HG03520 (cell line): ENCODE data around the gene SHROOM2.
"Not testable (repeated sequence)": the region's sequence is repeated elsewhere in the genome, so short reads cannot be mapped to it uniquely, and the experiment has no call there.

Source experiments
- ATAC-seq: cut with Tn5 transposase; IDR thresholded peaks from one replicate; pipeline ENCODE4 v1.9.1; 2021; ENCODE audit warnings: mild to moderate bottlenecking, moderate library complexity; ENCODE audit not compliant: unreplicated experiment

Gene SHROOM2, protein sequence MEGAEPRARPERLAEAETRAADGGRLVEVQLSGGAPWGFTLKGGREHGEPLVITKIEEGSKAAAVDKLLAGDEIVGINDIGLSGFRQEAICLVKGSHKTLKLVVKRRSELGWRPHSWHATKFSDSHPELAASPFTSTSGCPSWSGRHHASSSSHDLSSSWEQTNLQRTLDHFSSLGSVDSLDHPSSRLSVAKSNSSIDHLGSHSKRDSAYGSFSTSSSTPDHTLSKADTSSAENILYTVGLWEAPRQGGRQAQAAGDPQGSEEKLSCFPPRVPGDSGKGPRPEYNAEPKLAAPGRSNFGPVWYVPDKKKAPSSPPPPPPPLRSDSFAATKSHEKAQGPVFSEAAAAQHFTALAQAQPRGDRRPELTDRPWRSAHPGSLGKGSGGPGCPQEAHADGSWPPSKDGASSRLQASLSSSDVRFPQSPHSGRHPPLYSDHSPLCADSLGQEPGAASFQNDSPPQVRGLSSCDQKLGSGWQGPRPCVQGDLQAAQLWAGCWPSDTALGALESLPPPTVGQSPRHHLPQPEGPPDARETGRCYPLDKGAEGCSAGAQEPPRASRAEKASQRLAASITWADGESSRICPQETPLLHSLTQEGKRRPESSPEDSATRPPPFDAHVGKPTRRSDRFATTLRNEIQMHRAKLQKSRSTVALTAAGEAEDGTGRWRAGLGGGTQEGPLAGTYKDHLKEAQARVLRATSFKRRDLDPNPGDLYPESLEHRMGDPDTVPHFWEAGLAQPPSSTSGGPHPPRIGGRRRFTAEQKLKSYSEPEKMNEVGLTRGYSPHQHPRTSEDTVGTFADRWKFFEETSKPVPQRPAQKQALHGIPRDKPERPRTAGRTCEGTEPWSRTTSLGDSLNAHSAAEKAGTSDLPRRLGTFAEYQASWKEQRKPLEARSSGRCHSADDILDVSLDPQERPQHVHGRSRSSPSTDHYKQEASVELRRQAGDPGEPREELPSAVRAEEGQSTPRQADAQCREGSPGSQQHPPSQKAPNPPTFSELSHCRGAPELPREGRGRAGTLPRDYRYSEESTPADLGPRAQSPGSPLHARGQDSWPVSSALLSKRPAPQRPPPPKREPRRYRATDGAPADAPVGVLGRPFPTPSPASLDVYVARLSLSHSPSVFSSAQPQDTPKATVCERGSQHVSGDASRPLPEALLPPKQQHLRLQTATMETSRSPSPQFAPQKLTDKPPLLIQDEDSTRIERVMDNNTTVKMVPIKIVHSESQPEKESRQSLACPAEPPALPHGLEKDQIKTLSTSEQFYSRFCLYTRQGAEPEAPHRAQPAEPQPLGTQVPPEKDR (N-terminal part only)

DNA sequence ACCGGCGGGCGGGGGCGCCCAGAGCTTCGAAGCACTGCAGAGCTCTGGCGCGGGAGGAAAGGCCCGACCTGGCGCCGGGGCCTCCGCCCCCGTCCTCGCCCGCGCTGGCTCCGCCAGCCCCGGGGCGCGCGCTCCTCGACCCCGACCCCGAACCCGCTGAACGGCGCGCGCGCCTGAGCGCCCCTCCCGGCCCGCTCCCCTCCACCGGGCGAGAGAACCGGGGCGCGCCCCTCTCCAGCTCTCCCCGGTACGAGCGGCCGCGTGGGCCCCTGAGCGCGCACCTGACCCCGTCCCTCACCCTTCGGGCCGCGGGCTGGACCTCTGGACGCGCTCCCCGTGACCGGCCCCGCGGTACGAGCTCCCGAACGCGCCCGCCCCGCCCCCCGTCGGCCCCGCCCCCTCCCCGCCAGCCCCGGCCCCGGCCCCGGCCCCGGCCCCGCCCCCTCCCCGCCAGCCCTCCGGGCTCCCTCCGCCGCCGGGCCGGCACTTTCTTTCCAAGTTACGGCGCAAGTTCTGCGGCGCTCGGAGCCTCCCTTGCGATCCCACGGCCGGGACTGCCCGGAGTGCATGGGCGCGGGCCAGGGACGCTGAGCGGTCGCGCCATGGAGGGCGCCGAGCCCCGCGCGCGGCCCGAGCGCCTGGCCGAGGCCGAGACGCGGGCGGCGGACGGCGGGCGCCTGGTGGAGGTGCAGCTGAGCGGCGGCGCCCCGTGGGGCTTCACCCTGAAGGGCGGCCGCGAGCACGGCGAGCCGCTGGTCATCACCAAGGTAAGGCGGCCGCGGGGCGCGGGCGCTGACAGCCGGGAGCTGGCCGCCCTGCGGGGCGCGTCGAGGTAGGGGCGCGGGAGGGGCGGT, at the start of gene SHROOM2:
SHROOM2 (plus strand) TSS at position 486 of the 854 bp plus-strand sequence; CDS start at position 603, 117 bp downstream.
- ATAC-seq = no peak

DNA sequence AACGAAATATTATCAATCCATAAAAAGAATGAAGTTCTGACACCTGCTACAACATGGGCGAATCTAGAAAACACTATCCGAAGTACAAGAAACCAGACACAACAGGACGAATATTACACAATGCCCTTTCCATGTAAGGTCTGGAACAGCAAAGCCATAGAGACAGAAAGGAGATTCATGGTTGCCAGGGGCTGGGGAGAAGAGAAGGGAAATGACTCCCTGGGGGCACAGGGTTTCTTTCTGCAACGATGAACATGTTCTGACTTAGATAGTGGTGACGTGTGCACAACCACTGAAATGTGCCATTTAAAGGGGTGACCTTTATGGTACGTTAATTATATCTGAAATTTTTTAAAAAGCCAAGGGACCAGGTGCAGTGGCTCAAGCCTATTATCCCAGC, 48.9 kb upstream of the SHROOM2 start:
- ATAC-seq = no peak

DNA sequence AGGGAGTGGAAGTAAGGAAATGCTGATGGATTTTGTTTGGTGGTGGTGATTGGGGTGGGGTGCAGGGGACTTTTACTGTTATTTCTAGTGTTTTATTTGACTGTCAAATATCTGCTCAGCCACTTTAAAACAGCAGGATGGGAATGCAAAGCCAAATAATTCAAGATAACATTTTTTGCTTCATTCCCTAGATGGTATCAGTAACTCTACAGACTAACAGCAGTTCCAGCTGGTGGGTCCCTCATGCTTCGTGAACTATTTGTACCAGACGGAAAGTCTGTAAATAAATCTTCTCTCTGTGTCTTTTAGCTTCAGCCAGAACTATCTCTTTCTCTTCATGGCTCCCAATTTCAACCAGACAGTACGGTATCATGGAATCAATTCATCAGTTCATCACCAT, 48.1 kb upstream of the SHROOM2 start:
- ATAC-seq = no peak

DNA sequence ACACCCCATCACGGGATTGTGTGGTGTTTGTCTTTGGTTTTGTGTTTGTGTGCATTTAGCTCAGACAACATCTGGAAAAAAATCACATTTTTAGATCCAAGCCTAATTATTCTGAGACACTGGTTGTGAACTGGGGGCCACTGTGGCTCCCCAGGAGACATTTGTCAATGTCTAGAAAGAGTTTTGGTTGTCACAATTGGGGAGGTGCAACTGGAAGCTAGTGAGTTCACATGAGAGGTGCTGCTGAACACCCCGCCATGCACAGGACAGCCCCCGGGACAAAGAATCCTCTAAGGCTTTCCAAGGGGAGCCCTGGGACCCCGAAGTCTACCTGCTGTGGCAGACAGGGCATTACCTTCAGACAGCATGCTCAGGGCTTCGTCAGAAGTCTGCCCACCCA, 47.1 kb upstream of the SHROOM2 start:
- ATAC-seq = no peak

DNA sequence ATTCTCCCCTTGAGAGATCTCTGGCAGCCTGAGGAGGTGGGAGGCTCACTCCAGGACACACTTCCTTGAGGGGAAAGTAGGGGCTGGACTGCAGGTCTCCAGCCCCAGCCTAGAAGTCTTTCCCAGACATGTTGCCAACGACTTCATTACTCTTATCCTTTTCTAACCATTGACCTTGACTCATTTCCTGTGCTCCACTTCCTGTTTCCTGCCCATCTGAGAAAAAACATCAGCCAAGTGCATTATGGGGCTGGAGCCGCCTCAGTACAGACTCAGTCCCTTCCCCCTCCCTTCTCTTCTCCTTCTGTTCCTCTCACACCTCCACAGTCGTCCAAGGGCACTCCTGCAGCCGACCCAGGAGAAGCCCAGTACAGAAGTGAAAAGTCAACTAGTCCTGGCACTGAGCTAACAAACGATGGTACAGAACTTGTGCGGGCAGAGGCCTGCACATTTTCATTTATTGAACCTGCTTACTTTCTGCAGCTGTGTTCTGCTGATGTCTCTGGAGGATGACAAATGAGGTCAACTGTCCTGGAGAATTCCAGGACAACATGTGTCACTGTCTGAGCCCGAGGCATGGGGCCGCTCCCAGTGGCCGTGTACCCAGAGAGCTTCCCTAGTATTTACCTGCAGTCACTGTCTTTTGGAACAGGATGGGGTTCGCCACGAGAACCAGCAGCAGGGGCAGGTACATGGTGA, 40.7 kb upstream of the SHROOM2 start:
- no peak for ATAC-seq

DNA sequence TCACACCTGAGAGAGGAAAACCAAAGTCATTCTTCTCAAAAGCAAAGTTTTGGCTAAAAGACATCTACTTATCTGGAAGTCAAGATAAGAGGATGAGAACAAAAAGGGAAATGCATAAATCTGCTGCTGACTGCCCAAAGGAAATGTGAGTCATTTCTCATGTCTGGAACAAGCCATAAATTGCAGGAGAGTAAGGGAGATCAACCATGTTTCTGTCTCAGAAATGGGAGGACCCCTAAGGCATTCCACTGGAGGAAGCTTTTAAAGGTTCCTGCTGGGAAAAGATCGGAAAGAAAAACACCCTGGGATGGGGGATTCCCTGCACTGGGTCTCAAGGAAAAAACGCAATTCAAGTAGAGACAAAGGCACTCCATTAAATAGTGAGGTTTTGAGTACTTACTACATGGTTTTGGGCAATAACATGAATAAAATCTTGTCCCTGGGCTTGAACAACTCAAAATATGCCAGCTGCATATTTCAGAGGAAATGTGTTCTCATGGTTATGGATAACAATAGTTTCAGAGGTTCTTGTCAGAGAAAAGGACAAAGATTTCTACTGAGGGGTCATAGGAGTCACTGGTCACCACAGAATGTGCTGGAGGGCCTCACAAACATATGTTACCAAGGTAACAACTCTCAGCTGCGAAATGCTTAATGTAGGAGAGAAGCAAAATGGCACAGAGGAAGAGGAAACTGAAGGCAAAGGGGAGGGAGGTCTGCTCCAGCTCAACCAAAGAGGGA, 39.9 kb upstream of the SHROOM2 start:
- ATAC-seq = no peak

DNA sequence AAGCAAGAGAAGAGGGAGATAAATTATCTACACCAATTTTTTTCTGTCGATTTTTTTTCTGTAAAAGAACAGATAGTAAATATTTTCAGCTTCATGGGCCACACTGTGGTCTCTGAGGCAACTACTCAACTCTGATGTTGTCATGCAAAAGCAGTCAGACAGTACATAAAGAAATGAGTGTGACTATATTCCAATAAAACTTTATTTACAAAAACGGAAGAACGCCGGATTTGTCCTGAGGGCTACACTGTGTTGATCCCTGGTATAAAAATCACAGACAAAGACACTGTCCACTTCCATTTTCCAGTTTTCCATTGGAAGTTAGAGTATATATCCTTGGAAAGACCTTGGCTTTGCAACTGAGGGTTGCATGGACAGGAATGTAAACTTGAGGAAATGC, 38.6 kb upstream of the SHROOM2 start:
- no peak for ATAC-seq

DNA sequence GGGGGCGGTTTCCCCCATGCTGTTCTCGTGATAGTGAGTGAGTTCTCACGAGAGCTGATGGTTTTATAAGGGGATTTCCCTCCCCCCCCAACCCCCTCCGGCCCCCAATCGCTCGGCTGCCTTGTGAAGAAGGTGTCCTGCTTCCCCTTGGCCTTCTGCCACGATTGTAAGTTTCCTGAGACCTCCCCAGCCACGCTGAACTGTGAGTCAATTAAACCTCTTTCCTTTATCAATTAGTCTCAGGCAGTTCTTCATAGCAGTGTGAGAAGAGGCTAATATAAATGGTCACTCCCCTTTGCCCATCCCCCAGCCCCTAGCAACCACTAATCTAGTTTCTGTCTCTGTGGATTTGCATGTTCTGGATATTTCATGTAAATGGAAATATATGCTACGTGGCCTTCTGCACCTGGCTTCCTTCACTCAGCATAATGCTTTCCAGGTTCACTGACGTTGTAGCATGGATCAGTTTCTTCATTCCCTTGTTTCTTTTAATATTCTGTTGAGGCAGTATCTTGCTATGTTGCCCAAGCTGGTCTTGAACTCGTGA, 37.0 kb upstream of the SHROOM2 start:
- ATAC-seq = no peak

DNA sequence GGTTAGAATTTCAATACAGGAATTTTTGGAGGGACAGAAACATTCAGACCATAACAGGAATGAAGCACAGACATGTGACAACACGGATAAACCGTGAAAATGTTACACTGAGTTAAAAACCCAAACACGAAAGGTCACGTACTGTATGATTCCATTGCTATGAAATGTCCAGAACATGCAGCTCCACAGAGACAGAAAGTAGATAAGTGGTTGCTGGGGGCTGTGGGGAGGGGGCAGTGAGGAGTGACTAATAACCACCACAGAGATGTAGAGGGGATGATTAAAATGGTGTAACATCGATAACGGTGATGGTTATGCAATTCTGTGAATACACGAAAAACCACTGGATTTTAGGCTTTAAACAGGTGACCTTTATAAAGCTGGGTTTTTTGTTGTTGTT, 28.9 kb upstream of the SHROOM2 start:
- ATAC-seq = no peak

DNA sequence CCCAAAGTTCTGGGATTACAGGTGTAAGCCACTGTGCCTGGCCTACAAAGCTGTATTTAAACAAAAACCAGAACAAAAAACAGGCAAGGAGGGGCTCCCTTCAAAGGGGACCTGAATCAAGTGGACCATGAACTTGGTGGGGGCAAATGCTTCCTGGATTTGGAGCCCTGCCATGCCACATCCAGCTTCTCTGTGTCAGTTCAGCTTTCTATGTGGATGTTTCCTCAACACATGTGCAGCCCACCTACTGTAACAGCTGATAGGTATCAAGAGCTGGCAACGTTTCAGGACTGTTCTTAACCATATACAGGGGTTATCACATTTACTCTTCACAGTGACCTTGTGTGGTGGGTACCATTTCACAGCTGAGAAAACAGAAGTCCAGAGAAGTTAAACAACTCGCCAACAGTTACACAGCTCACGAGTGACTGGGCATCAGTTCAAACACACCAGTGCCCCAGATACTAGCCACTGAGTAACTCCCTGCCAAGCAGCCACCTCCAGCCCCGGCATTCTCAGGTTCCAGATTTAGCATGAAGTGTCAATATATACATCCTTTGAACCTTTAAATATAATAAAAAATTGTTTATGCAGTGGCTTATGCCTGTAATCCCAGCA, 28.1 kb upstream of the SHROOM2 start:
- no peak for ATAC-seq

DNA sequence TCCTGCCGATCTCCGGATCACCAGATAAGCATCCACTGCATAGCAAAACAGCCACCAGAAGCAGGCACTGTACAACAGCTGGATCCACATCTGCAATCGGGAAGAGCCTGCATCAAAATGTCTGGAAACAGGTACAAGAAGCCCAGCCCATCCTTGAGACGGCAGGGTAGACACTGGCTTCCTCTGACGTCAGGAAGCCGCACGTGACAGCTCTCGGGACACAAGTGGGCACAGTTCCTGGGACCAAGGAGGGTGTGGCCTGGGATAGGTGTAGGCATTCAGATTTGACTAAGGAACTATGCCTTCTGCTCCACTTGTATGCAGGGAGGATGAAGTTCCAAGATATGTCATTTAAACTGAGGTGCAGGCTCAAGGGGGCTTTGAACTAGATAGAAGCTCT, 26.9 kb upstream of the SHROOM2 start:
- ATAC-seq = no peak

DNA sequence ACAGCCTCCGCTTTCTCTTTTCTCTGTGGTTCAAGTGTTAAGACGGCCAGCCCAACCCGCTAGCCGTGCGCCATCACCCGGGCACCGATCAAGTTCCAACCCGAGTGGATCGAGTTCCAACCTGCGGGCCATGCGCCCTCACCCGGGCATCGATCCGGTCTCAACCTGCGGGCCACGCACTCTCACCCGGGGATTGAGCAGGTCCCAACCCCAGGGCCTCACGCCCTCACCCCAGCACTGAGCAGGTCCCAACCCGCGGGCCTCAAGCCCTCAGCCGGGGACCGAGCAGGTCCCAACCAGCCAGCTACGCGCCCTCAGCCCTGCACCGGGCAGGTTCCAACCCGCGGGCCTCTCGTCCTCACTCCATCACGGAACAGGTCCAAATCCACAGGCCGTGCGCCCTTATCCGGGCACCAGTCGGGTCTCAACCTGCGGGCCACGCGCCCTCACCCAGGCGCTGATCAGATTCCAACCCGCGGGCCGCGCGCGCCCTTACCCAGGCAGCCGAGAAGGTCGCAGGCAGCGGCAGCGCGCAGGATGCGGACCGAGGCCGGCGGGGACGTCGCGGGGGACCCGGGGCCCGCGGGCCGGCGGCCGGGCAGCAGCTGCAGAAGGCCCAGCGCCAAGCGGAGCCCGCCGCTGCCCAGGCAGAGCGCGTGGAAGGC, 21.0 kb upstream of the SHROOM2 start:
- no peak for ATAC-seq

DNA sequence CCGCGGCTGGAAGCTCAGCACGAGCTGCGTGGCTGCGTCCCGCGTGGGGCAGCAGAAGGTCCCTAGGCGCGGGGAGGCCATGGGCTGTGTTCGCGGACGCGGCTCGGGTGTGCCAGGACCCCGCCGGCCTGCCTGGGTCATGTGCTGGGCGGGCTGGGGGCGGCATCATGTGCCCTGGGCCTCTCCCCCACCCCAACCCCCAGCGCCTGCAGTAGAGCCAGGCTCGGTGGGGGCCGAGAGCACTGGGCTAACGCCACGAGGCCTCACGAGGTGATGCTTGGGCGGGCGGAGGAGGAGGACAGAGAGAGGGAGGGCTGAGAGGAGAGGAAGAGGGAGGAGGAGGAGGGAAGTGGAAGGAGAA, 20.5 kb upstream of the SHROOM2 start, which contains the start of gene GPR143:
GPR143 (minus strand) TSS at position 111 of the 361 bp plus-strand sequence; CDS start at position 81, 30 bp downstream.
- no peak for ATAC-seq

DNA sequence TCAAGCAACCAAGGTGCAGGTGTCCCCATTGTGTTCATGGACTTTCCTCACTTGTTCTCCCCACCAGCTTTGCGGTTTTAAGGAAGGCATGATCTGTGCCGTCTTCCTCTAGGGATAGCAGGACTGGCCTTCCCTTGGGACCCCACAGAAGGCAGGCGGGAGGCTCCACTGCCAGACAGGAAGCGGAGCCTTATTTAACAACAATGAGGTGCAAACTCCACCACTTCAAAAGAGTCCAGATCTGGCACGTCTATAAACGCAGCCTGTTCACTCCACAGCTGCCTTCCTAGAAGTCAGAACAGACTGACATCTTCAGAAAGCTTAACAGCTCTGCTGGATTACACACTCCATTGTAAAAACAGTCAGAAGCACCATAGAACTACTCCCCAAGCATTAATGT, 18.9 kb upstream of the SHROOM2 start:
- no peak for ATAC-seq

DNA sequence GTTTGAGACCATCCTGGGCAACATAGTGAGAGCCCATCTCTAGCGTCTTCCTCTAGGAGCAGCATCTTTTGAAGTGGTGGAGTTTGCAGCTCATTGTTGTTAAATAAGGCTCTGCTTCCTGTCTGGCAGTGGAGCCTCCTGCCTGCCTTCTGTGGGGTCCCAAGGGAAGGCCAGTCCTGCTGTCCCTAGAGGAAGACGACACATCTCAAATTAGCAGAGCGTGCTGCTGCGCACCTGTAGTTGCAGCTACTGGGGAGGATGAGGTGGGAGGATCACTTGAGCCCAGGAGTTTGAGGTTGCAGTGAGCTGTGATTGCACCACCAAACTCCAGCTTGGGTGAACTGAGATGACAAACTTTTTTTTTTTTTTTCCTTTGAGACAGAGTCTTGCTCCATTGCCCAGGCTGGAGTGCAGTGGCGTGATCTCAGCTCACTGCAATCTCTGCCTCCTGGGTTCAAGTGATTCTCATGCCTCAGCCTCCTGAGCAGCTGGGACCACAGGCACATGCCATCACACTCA, 17.8 kb upstream of the SHROOM2 start:
- ATAC-seq = not testable (repeated sequence)

DNA sequence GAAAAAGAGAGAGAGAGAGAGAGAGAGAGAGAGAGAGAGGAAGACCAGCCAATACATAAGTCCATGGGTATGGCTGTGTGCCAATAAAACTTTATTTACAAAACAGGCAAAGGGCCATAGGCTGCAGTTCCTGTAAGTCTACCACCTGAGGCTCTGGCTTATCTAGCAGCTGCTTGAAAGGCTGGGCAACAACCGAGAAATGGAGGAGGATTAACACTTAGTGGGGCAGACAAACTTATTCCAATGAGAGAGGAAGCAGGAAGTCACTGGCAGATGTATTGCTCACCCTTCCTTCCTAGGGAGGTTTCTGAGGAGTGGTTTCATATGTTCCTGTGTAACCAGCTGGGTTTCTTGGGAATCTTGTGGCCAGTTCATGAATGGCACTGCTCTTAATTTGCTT, 15.9 kb upstream of the SHROOM2 start:
- ATAC-seq = no peak

DNA sequence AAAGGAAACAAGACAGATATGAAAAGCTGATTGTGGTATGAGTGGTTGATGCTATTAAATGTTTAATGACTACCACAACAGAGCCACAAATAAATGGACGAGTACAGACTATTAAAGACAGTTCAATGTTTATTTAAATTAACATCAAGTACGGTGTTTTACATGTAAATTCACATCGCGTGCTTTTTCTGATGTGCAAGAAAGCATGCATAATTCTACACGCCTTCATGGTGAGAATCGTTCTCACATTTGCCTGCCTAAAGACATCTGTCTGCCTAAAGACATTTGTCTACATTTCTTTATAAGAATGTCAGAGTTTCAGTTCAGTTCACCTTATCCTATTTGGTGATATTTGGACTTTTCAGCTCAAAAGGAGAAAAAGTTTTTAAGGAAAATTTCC, 13.3 kb upstream of the SHROOM2 start:
- no peak for ATAC-seq
